DMS53 (cell line): ENCODE measurements around the gene AKAP8L.
"Not testable (repeated sequence)": the region's sequence is repeated elsewhere in the genome, so short reads cannot be mapped to it uniquely, and the experiment has no call there.

ENCODE experiments used
- DNase-seq: peaks from one replicate; lab custom pipeline; 2025; lab: John Stamatoyannopoulos, UW

Gene AKAP8L

DNA sequence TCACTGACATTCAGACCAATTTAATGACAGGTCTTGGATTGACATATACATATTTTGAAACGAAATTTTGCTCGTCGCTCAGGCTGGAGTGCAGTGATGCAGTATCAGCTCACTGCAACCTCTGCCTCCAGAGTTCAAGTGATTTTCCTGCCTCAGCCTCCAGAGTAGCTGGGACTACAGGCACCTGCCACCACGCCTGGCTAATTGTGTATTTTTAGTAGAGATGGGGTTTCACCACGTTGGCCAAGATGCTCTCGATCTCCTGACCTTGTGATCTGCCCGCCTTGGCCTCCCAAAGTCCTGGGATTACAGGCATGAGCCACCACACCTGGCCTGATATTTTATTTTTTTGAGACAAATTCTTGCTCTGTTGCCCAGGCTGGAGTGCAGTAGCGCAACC is 66.3 kb downstream of the AKAP8L start:
- DNase-seq = not testable (repeated sequence)

DNA sequence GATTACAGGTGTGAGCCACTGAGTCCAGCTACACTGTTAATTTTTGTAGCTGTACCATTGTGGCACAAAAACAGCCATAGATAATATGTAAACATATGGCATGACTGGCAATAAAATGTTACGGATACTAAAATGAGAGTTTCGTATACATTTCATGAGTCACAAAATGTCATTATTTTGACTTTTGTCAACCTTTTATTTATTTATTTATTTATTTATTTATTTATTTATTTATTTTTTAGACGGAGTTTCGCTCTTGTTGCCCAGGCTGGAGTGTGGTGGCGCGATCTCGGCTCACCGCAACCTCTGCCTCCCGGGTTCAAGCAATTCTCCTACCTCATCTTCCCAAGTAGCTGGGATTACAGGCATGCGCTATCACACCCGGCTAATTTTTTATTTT is 77.5 kb downstream of the AKAP8L start:
- not testable (repeated sequence) for DNase-seq

DNA sequence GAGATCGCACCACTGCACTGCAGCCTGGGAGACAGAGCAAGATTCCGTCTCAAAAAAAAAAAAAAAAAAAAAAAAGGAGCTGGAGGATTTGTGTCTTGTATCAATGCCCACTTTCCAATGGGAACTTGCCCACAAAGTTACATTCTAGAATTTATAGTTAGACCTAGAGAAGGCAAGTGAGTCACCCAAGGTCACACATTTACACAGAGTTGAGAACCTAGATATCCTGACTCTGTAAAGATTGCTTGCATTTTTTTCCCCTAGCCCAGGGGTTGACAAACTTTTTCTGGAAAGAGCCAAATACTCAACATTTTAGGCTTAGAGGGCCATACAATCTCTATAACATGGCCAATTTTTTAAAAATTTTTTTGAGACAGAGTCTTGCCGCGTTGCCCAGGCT is 78.7 kb downstream of the AKAP8L start:
- no peak for DNase-seq

DNA sequence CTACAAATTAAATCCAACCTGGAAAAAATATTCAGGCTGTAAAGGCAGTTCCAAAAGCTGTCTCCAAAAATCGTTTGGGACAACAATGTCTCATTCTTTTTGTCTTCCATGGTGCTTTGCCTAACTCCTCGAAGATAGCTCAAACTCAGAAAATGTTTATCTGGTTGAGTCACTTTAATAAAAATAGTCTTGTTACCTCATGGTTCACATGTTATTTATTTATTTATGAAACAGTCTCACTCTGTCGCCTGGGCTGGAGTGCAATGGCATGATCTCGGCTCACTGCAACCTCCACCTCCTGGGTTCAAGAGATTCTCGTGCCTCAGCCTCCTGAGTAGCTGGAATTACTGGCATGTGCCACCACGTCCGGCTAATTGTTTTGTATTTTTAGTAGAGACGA is 81.6 kb downstream of the AKAP8L start:
- no peak for DNase-seq

DNA sequence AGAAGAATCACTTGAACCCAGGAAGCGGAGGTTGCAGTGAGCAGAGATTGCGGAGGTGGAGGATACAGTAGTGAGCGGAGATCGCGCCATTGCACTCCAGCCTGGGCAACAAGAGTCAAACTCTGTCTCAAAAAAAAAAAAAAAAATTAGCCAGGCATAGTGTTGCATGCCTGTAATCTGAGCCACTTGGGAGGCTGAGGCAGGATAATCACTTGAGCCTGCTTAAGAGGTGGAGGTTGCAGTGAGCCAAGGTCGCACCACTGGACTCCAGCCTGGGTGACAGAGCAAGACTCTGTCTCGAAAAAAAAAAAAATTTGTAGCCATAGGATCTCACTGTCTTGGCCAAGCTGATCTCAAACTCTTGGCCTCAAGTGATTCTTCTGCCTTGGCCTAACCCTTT is 82.8 kb downstream of the AKAP8L start:
- not testable (repeated sequence) for DNase-seq

DNA sequence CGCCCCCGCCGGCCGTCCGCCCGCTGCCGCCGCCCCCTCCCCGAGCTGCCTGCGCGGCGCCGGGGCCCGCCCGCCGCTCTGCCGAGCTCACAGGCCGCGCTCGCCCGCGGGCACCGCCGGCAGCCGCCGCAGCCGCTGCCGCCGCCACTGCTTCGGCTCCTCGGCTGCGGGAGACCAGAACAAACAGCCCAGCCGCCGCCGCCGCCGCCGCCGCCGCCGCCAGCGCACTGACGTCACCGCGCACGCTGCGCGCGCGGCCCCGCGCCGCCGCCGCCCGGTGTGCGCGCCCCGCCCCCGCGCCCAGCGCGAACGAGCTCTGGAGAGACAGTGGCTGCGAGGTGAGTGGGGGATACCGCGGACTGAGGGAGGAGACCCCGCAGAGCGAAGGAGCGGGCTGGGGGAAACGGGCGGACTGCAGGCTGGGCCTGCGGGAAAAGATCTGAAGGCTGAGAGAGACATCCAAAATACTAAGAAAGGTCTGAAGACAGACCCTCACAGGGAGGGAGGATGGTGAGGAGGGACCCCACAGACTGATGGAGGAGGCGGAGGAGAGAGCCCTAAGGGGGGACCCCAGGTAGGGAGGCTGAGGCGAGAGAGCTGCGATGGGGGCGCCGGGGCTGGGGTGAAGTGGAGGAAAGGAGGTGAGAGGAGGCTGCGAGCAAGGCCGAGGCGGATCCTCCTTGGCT is 86.3 kb downstream of the AKAP8L start, which contains the start of gene BRD4:
Gene BRD4, minus strand, starts transcription at position 229 of the 686 bp plus-strand sequence. CDS start 59,440 bp downstream, outside the sequence.
- DNase-seq = peak; percentile 83

DNA sequence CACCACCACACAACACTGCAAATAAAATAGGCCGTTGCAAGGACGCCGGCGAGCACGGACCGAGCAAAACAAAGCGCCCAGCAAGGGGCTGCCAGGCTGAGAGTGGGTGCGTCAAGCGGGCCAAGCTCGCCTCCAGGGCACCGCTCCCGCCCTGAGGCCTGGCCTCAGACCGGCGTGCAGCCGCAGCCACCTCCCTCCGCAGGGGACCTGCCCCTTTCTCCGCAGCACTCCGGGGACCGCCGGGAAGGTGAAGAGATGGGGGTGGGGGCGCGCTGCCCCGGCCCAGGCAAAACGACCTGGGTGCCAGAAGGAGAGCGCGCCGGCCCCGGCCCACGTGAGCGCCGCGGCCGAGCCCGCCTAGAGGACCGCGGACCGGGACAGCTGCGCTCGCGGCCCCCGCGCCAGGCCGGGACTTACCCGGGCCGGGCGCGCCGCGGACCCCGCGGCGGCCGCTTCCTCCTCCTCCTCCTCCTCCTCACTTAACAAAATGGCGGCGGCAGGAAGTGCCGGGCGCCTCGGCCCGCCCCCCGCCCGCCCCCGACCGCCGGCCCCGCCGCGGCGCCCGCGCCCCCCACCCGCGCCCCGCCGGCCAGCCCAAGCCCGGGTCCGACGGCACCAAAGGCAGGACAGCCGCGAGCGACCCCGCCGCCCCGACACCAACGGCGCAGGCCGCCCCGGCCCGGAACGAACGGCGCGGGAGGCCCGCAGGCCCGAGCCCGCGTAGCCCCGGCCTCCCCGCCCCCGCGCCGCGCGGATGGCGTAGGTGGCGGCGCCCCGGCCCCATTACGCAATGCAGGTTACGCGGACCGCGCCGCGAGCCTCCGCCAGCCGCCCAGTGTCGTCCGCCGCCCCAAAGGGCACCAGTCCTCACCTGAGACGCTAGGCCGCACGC is 87.1 kb downstream of the AKAP8L start:
- DNase-seq = peak; percentile 65

DNA sequence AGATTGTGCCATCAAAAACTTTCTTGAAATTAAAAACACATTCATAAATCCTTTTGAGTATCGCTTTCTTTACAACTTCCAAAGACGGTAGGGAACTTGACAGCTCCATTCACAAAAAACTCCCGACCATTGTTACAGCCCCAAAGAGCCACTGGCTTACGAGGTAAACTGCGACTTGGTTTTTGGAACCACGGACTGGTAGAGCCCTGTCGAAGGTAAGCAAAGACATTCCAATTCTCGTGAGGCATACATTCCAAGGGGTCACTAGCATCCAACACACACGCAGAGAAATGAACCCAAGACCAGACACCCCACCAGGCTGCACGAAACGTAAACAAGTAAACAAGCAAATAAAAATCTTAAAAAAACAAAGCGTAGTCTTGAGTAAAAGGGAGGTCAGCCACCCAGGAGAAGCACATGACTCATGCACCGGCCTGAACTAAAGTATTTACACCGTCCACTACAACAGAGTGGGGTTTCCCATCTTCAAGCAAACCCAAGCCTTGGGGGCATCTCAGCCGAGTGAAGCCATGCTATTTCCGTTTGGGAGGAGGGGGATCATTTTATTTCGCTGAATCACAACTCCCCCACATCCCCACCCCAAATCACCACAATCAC is 87.9 kb downstream of the AKAP8L start:
- peak; percentile 36 for DNase-seq
